ENCODE measurements around the gene MON1A. TPM values are rescaled to one million over a fixed set of nuclear protein-coding genes. Genes with fewer than 3 reads are reported as not detected.

Gene MON1A
- total and polyA plus RNA-seq, 12 donors: 10.6 to 21.9 (median 14.1) TPM

GRCh38 chr3:49900491-49901153, 29.0 kb downstream of the MON1A start:
- Histone ChIP-seq H3K27me3 (no peaks in the 10 kb centered on the region), H3K9me3 (replicated peaks in 1 of 3) (no peaks in the 10 kb centered on the region), H3K36me3 (replicated peaks in 1 of 2) (no peaks in the 10 kb centered on the region), H3K4me1 (replicated peaks in 1 of 2) (no peaks in the 10 kb centered on the region), H3K4me3 (no peak overlapping the region), H3K27ac (peak overlapping the region in 1 of 5 donors; percentile 22)
- DNase-seq: peak; percentile 76 to 93 (median 87)
- TF ChIP-seq CTCF (IDR thresholded peaks at IDR 0.05): peak in 1 of 6 experiments; percentile 8
- no peak for TF ChIP-seq POLR2A (IDR thresholded peaks at IDR 0.05)
- 56 to 70% (median 62%) methylated on average over 2 to 8 of the region's 8 CpGs for WGBS, 4 donors
- intact Hi-C loops (cut with DNase I): loop anchor here in 1 of 2 donors (10.0 kb wide), 1 partner anchor 96 kb away; the partner anchor contains the start of gene INKA1

GRCh38 chr3:49899815-49900214, 29.8 kb downstream of the MON1A start:
- WGBS, 4 donors: 64 to 88% (median 78%) methylated on average over 5 of the region's 5 CpGs
- H3K4me1 ChIP-seq (replicated peaks in 1 of 2): no peaks in the 10 kb centered on the region
- H3K36me3 ChIP-seq (replicated peaks in 1 of 2): no peaks in the 10 kb centered on the region
- no peaks in the 10 kb centered on the region for H3K27me3 ChIP-seq
- intact Hi-C loops (cut with DNase I): loop anchor here in 1 of 2 donors (10.0 kb wide), 1 partner anchor 95 kb away; the partner anchor contains the start of gene INKA1
- H3K27ac ChIP-seq: no peak overlapping the region
- no peaks in the 10 kb centered on the region for H3K9me3 ChIP-seq (replicated peaks in 1 of 3)
- H3K4me3 ChIP-seq: no peak overlapping the region
- no peak for TF ChIP-seq POLR2A (IDR thresholded peaks at IDR 0.05)
- peak in 2 of 6 experiments; percentile 8 to 14 for TF ChIP-seq CTCF (IDR thresholded peaks at IDR 0.05)
- peak in 1 of 7 donors; percentile 16 for DNase-seq

- Histone ChIP-seq H3K4me3 (no peak overlapping the region), H3K27ac (no peak overlapping the region), H3K9me3 (replicated peaks in 1 of 3) (no peaks in the 10 kb centered on the region), H3K27me3 (no peaks in the 10 kb centered on the region), H3K4me1 (replicated peaks in 1 of 2) (no peaks in the 10 kb centered on the region), H3K36me3 (replicated peaks in 1 of 2) (no peaks in the 10 kb centered on the region)
- intact Hi-C loops (cut with DNase I): no loop called here
- DNase-seq: no peak
- TF ChIP-seq POLR2A (IDR thresholded peaks at IDR 0.05) (no peak), CTCF (IDR thresholded peaks at IDR 0.05) (no peak)
- WGBS, 4 donors: 72 to 90% (median 81%) methylated on average over 6 of the region's 6 CpGs
Observed at GRCh38 chr3:49898991-49899390, 30.6 kb downstream of the MON1A start.

GRCh38 chr3:49896345-49896744, 33.3 kb downstream of the MON1A start:
- no peaks in the 10 kb centered on the region for H3K36me3 ChIP-seq (replicated peaks in 1 of 2)
- H3K4me3 ChIP-seq: no peak overlapping the region
- no peaks in the 10 kb centered on the region for H3K9me3 ChIP-seq (replicated peaks in 1 of 3)
- H3K27ac ChIP-seq: no peak overlapping the region
- intact Hi-C loops (cut with DNase I): no loop called here
- DNase-seq: no peak
- no peaks in the 10 kb centered on the region for H3K4me1 ChIP-seq (replicated peaks in 1 of 2)
- WGBS, 4 donors: 77 to 90% (median 85%) methylated on average over 2 to 5 of the region's 5 CpGs
- no peaks in the 10 kb centered on the region for H3K27me3 ChIP-seq
- no peak for TF ChIP-seq CTCF (IDR thresholded peaks at IDR 0.05)
- no peak for TF ChIP-seq POLR2A (IDR thresholded peaks at IDR 0.05)
